SHP77 treated with DMSO at 0.1 percent for 48 hours (cell line): Measurements from ENCODE around the gene SKP1.
"Not testable (repeated sequence)": the region's sequence is repeated elsewhere in the genome, so short reads cannot be mapped to it uniquely, and the experiment has no call there.

Experiments
- DNase-seq: peaks from one replicate; lab custom pipeline; 2025; lab: John Stamatoyannopoulos, UW

Gene SKP1

DNA sequence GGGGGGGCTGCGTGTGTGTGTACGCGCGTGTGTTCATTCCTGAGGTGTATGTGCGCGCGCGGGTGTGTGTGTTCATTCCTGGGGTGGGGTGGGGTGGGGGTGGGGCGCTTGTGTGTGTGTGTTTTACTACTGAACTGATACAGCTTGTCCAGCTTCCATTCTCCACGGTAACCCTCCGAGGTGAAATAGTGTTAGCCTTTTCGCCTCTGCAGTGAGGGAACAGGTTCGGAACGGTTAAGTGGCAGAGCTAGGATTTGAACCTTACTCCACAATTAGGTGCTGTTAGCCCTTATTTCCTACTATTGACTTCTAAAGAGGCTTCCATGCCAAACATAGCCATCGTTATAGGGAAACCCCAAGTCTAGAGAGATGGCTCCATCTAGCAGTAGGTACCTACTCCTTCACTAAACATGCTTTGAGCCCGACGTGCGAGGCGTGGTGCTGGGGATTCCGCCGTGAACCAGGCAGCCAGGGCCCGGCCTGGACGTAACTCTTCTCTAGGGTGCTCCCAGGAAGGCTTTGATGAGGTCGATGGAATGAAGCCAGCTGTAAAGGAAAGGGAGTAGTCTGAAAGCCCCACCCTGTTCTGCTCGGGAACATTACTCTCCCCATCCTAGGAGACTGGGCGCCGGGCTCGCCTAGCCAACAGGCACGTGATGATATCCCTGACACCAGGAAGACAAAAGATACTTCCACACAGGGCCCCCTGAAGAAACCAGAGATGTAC, 782 bp upstream of the SKP1 start:
- DNase-seq: peak; percentile 13

DNA sequence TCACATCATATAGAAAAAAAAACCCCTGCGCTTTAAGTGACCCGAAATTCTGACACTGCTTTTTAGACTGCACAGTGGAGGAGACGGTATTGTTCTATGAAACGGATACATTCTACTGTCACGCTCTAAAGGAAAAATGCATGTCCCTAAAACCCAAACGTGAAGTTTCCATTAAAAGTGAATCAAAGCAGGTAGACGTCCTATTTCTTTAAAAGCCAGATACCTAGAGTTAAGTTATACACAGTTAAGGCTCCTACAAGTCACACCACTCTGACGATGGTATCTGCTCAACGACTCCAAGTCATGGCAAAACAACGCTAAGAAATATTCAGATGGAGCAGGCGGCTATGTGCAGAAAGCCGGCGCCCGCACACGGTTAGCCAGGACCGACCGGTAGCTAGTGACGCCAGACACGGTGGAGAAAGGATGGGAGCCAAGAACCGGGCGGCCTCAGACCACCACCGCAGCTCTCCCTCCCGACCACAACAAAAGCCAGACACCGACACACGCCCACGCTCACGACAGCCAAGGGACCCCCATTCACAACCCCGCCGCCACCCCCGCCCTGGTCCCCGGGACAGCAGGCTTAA, 734 bp downstream of the SKP1 start:
- DNase-seq: no peak

DNA sequence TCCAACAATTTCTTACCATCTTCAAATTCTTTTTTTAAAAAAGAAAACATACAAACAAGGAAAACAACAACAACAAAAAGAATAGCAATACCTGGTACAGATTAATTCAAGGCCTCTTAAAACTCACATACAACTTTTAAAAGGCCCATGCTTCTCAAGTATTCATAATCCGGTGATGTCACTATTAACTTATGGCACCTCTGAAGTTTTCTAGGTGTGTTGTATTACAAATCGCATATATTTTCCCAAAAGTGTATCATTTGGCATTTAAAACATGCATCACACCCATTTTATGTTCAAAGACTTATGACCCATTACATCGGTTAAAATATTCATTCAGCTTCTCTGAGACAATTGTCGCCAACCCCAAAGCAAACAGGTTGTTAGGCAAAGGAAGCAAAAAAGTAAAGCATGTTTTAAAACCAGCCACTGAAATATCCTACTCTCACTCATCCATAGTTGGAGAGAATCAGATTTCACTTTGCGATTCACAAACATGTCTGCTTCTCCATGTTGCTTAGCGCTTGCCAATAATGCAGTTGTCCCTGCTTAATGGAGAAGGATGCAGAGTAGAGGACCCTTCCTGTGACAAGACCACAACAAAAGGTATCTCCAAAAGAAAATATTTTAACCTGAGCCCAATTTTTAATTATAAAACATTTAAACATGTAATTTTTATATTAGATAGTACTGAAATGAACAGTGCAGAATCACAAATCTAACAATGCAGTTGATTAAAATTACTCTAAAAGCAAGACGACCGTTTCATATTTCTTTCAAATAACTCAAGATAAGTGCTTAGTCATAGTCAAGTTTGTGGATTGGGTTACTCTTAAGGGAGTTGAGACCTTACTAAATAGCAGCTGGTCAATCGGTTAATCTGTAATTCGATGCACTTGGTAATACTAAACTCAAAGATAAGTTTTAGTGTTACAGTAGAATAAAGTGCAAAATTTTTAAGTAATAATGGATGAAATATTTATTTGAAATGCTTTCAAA, 1.6 kb downstream of the SKP1 start:
- DNase-seq: no peak

DNA sequence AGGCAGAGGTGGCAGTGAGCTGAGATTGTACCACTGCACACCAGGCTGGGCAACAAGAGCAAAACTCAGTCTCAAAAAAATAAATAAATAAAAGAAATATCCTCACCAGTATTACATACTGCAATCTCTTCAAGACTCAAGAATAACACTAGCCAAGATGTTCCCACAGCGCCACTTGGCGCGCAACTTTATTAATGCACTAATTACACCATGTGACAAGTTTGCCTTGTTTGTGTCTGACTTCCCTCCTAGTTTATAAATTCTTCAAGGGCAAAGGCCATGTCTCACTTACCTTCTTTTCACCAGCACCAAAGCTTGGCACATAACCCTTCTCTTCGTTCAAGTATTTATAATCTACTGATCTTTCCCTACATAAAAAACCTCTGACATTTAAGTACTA, 4.8 kb downstream of the SKP1 start:
- no peak for DNase-seq

DNA sequence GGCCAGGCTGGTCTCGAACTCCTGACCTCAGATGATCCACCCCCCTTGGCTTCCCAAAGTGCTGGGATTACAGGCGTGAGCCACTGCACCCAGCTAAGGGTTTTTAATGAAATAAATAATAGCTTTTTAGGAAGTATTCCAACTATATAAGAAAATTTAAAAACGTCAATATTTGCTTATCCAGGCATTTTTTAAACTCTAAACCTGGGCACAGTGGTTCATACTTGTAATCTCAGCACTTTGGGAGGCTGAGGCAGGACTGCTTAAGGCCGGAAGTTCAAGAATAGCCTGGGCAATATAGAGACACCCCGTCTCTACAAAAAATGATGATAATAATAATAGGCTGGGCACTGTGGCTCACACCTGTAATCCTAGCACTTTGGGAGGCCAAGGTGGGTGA, 14.2 kb downstream of the SKP1 start:
- DNase-seq: no peak

DNA sequence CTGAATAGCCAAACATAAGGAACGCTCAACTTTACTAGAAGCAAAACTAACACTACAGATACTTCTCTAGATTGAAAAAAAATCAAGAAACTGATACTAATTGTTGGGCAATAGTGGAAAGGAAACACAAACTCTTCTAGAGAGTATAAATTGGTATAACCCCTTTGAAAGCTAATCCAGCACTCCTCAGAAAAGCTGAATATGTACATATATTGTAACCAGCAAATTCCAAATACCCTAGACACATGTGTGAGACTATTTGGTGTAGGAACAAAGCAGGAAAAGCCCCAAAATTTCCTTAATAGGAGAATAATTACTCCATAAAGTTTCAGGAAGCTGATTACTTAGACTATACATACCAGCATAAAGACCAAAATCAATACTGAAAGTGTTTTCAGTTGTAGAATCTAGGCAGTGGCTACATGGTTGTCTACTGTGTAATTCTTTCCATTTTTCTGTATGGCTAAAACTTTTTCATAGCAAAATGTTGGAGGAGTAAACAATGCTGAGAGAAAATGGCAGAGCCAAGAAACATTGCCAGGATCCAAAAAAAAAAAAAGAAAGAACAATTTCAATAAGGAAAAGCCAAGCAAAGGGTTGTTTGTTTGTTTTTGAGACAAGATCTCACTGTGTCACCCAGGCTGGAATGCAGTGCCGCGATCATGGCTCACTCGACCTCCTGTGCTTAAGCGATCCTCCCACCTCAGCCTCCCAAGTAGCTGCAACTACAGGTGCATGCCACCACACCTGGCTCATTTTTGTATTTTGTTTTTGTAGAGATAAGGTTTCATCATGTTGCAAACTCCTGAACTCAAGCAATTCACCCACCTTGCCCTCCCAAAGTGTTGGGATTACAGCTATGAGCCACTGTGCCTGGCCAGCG, 15.0 kb downstream of the SKP1 start:
- DNase-seq: no peak

DNA sequence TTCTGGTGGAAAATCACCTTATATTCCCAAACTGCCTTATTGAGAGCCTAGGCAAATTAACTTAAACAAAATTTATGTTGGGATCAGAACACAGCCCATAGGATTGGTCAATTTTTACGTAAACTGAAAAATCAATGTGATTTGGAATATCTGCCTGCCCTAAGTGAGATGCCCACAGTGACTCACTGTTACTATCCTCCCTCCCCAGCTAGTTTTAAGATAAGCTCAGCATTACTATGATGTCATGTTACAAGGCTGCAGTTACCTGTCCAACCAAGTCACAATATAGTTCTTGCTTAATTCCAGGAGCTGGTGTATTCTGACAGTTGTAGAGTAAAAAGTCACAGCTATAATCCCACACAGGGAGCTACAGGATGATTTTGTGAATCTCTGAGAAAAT, 23.1 kb downstream of the SKP1 start:
- DNase-seq: no peak

DNA sequence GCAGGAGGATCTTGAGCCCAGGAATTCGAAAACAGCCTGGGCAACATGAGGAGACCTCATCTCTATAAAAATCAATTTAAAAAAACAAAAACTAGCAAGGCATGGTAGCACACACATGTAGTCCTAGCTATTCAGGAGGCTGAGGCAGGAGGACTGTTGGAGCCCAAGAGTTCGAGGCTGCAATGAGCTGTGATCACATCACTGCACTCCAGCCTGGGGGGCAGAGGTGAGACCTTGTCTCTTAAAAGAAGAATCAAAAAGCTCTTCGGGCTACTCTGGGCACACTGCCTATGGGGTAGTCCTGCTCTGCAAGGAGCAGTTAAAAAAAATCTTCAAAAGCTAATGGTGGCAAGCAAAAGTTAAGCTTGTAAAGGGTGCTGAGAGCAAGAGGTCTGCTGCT, 23.5 kb downstream of the SKP1 start:
- no peak for DNase-seq

DNA sequence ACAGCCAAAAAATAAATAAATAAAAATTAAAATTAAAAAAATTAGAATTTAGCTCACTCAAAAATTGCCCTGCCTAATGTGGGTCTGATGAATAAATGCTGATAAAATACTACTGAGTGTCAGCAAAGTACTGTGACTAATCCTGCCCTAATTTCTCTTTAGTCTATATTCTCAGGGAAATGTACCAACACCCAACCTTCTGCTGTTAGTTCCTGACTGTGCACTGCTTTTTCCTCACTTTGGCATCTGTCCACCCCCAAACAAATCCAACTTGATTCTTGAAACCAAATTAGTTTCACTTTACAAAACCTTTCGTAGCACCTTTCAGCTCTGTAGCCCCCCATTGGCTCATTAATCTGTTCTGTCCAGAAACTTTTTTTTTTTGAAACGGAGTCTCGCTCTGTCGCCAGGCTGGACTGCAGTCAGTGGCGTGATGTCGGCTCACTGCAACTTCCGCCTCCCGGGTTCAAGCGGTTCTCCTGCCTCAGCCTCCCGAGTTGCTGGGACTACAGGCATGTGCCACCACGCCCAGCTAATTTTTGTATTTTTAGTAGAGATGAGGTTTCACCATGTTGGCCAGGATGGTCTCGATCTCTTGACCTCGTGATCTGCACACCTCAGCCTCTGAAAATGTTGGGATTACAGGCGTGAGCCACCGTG, 24.4 kb downstream of the SKP1 start:
- not testable (repeated sequence) for DNase-seq

DNA sequence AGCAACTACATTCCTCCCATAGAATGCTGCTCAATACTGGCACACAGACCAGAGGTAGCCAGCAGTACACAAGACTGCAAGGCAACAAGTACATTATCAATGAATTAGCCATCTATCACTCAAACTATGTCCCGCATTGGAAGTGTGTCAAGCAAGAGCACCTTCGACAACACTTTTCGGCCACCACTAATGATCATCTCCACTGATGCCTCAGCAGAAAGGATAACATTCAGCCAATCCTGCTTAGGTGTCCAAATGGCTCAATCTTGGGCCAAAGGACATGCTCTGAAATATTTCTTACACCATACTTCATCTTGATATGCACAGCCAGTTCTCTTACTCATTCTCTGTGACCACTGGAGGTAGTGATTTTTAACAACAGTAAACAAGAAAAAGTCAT, 25.0 kb downstream of the SKP1 start:
- no peak for DNase-seq

DNA sequence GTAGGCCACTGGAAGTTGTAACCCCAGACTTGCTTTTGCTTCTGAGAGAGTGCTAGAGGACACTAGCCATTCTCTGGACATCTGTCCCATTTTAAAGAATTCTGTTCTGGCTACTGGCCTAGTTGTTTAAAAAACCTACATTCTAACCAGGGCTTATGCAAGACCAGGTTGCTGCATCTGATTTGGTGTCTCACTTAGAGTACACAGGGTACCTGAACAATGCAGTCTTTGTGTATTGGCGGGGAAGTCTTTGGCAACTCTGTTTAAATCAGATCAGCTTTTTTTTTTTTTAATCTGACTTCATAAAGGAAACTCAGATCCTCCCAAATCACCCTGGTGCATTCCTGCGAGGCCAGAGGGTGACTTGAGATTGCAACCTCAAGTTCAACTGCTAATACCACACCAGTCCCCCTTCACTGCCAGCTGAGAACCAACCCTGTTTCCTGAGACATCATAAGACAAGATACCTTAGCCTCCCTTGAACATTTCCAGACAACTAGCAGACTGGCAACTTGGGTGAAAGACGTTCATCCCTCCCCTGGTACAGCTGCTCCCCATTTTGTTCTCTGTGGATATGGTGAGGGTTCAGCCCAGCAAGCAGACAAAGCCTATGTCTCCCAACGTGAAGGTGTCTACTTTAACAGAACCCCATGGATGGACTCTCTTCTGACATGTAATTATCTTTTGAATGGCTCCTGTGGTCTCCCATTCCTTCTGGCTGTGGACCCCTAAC, 27.0 kb downstream of the SKP1 start:
- no peak for DNase-seq

DNA sequence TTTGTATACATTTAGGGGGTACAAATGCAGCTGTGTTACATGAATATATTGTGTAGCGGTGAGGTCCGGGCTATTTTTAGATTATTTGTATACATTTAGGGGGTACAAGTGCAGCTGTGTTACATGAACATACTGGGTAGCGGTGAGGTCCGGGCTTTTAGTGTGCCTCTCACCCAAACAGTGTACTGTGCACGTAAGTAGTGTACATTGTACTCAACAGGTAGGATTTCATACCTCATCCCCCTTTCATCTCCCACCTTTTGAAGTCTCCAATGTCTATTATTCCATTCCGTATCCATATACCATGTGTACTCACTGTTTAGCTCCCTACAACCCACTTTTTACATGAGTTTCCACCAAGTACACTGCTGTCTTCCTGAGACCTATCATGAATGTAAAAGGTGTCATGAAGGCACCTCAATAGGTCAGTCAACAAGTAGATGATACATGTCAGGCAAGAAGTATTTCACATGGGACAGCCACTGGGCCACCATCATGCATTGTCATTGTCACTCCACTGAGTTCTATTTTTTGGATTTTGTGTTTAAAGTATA, 27.7 kb downstream of the SKP1 start:
- no peak for DNase-seq

DNA sequence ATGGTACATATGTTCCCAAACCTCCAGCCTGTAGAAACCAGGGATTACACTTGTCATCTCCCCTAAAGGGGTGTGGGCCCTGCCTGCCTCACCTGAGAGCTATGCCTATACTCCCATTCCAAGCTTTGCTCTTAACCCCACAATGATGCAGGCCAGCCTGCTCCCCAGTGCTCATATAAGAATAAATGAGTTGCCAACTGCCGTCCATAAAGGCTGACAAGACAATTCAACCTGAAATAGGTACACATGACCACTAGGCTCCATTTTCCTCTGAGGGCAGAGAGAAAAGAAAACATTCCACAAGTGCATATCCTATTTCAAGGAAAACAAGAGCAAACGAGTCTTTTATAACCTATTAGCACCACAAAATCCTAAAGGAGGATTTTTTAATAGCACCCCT, 28.4 kb downstream of the SKP1 start:
- DNase-seq: no peak

DNA sequence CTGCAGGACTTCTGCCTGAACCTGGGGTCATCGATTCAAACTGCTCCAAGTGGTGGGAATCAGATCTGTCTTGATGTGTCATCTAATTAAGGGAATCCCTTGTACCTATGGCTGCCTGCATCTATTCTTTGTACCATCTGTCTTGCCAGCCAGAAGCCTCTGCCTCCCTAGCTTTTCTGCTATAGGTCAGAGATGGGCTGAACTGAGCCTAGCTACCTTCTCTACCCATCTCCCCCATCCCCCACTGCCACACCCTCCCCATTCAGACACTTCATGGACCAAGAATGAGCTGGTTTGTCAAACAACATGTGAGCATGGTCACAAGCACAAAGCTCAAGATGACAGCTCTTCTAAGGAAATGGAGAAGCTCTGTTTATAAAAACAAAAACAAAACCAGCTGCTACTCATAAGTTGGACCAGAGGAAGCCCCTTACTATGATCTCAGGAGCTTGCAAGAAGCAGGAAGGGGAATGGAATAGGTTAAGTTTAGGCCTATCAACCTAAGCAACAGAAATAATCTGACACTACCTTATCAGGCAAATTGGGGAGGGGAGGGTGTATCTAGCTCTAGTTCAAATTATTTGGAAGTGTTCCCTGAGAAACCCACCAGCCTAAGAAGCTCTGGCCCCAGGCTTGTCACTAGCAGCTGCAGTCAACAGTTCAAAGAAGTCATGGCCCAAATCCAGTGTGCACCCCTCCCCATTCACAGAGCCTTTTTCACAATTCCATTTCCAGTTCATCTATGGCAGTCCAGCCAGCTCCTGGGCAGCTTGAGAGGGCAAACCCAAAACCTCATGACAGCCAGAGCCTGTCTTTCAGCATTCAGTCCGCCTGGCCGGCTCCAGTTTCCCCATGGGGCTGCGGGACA, 29.9 kb downstream of the SKP1 start:
- DNase-seq: no peak

DNA sequence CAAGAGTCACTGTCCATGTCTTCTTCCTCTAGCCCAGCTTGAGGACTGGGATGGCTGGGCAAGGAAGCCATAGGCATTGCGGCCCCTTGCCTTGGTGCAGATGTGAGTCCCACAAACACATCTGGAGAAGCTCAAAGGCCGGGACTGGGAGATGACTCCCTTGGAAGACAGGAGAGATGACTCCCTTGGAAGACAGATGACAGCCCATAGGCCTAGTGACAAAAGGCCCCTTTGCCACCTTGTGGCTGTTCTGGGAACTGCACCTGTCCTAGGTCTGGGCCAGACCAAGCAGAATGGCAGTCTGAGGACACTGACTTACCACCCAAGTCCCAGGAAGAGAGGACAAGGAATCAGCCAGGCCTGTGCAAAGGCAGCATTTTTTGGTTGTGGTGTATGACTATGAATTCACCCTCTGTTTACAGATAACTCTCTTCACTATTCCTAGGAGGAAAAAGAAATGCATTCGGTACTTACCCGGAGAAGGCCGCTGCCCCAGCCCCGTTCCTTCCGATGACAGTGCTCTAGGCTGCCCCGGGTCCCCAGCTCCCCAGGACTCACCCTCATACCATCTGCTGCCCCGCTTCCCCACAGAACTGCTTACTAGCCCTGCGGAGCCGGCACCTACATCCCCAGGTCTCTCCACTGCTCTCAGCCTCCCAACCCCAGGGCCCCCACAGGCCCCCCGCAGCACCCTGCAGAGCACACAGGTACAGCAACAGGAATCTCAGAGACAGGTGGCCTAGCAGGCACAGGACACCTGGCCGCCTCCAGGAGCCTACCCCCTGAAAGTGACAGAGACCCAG, 30.8 kb downstream of the SKP1 start:
- no peak for DNase-seq

DNA sequence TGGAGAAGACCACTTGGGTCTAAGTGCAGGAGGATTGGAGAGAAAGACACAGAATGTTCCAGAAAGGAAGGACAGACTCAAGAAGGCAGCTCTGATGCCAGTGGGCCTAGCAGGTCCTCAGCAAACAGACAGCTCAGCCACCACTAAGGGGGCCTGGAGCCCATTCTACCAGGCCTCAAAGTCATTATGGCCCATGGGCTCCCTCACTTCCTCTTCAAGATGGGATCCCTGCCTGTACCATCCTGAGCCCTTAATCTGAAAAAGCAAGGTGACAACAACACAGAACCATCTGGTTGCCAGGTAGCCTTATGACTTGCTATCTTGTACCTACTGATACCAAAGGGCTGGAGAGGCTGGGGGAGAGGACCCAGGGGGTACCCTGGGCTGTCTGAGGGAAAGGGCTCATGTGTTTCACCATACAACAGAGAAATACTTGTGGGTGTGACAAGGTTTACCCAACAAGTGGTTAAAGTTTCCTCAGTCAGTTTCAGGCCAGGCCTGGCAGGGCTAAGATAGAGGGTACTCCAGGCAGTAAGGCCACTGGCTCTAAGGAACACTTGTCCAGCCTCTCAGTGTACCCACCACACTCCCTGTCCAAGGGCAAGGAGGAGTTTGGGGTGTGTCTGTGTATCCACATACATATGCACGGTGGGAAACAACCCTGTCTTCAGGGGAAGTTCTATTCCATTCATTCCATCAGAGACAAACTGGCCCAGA, 31.6 kb downstream of the SKP1 start:
- DNase-seq: no peak
